H1 (cell line): ENCODE data around the gene ITPKA. TPM values are rescaled to one million over a fixed set of nuclear protein-coding genes. Genes with fewer than 3 reads are reported as not detected.

Source experiments
- CTCF ChIA-PET: fragments of 300-600 bp; sonication (Branson Sonifier 250); formaldehyde crosslinking; loops from one replicate; lab custom pipeline; 2021; ENCODE audit not compliant: partially characterized antibody; lab: Charles Lee
- POLR2A ChIA-PET: fragments of 300-600 bp; sonication (Branson Sonifier 250); formaldehyde crosslinking; loops from one replicate; lab custom pipeline; 2021; ENCODE audit warnings: inconsistent platforms; ENCODE audit not compliant: partially characterized antibody; lab: Charles Lee
- DNase-seq, 2 experiments: peaks; one replicate each; pipeline versions ENCODE4 v3.0.0 to v3.0.0-alpha.2; 2010 to 2022; ENCODE audit warnings: low spot score in 2 of 2, low read depth in 1 of 2, mixed read lengths in 1 of 2
- FAIRE-seq: peaks from 2 replicates; lab custom pipeline; 2011; peaks lifted over from hg19 to GRCh38; lab: Jason Lieb, UNC
- H2AFZ ChIP-seq: 2 replicates; pipeline ENCODE4 v1.8.1; 2012; ENCODE audit warnings: low read length, inconsistent platforms
- H2AK5ac ChIP-seq: 2 replicates; pipeline ENCODE4 v1.6.1; 2013; ENCODE audit warnings: low read depth, low read length
- H2BK120ac ChIP-seq: replicated peaks from 2 replicates; pipeline ENCODE3; 2013; ENCODE audit warnings: low read depth, low read length, inconsistent platforms
- H2BK12ac ChIP-seq: 2 replicates; pipeline ENCODE4 v1.6.1; 2013; ENCODE audit warnings: low read depth, low read length
- H2BK15ac ChIP-seq: 2 replicates; pipeline ENCODE4 v1.6.1; 2013; ENCODE audit warnings: low read length
- H2BK20ac ChIP-seq: 2 replicates; pipeline ENCODE4 v1.6.1; 2013; ENCODE audit warnings: low read length
- H2BK5ac ChIP-seq: 2 replicates; pipeline ENCODE4 v1.6.1; 2013; ENCODE audit warnings: low read depth, low read length
- H3K14ac ChIP-seq: 2 replicates; pipeline ENCODE4 v1.6.1; 2013; ENCODE audit warnings: inconsistent platforms; ENCODE audit not compliant: insufficient read length
- H3K18ac ChIP-seq: 2 replicates; pipeline ENCODE4 v1.6.1; 2013; ENCODE audit warnings: low read length; ENCODE audit errors: extremely low read depth
- H3K23ac ChIP-seq: 2 replicates; pipeline ENCODE4 v1.6.1; 2013; ENCODE audit warnings: inconsistent platforms; ENCODE audit not compliant: insufficient read length
- H3K23me2 ChIP-seq: 2 replicates; pipeline ENCODE4 v1.6.1; 2013; ENCODE audit warnings: low read depth, low read length
- H3K27ac ChIP-seq: 2 replicates; pipeline ENCODE4 v1.6.1; 2011; ENCODE audit warnings: low read depth, low read length, inconsistent platforms
- H3K27me3 ChIP-seq, 4 experiments: replicated peaks in 1 of 4; 1 replicate in 1 of 4; 2 replicates in 3 of 4; pipeline versions ENCODE4 v1.6.1 to v1.8.1; 2011 to 2013; ENCODE audit warnings: low read length in 3 of 4, mild to moderate bottlenecking in 3 of 4, inconsistent platforms in 2 of 4, mixed read lengths in 2 of 4, moderate library complexity in 1 of 4; ENCODE audit not compliant: control insufficient read depth in 3 of 4, insufficient read depth in 3 of 4; ENCODE audit errors: extremely low read depth in 1 of 4
- H3K36me3 ChIP-seq, 4 experiments: 2 replicates each; pipeline versions ENCODE4 v1.6.1 to v1.8.1; 2011 to 2013; ENCODE audit warnings: mild to moderate bottlenecking in 4 of 4, low read length in 3 of 4, moderate library complexity in 2 of 4, control low read depth in 1 of 4, inconsistent platforms in 1 of 4; ENCODE audit not compliant: insufficient read depth in 4 of 4, control insufficient read depth in 2 of 4
- H3K4ac ChIP-seq: replicated peaks from 2 replicates; pipeline ENCODE3; 2013; ENCODE audit warnings: low read length, low read depth, mixed read lengths, inconsistent platforms; ENCODE audit not compliant: insufficient read length
- H3K4me1 ChIP-seq, 4 experiments: replicated peaks in 1 of 4; 1 replicate in 1 of 4; 2 replicates in 3 of 4; pipeline versions ENCODE4 v1.6.1 to v1.8.1; 2011 to 2013; ENCODE audit warnings: low read length in 3 of 4, inconsistent platforms in 2 of 4, mixed read lengths in 1 of 4; ENCODE audit not compliant: insufficient read depth in 4 of 4, control insufficient read depth in 3 of 4
- H3K4me2 ChIP-seq, 2 experiments: 2 replicates each; pipeline versions ENCODE4 v1.6.1 to v1.8.1; 2011 to 2013; ENCODE audit warnings: low read depth in 2 of 2, low read length in 2 of 2, control low read depth in 1 of 2, inconsistent platforms in 1 of 2, mild to moderate bottlenecking in 1 of 2; ENCODE audit not compliant: insufficient read depth in 1 of 2
- H3K4me3 ChIP-seq, 4 experiments: fragments of 200-600, 300-600 bp in 1 of 4; sonication (generic), shearing (Covaris generic), sonication (Bioruptor Twin) in 1 of 4; 2 replicates each; pipeline versions ENCODE4 v1.5.1 to v1.8.1; 2011 to 2016; ENCODE audit warnings: low read length in 4 of 4, low read depth in 3 of 4, control low read depth in 2 of 4, inconsistent platforms in 2 of 4, mild to moderate bottlenecking in 2 of 4, mixed read lengths in 1 of 4, moderate library complexity in 1 of 4; ENCODE audit not compliant: insufficient read depth in 2 of 4; ENCODE audit errors: extremely low read depth in 1 of 4
- H3K56ac ChIP-seq: replicated peaks from 2 replicates; pipeline ENCODE3; 2013; ENCODE audit warnings: low read depth, mild to moderate bottlenecking, mixed read lengths, low read length, inconsistent platforms; ENCODE audit not compliant: insufficient read length
- H3K79me1 ChIP-seq: 2 replicates; pipeline ENCODE4 v1.6.1; 2013; ENCODE audit warnings: low read depth, low read length, control low read depth
- H3K79me2 ChIP-seq, 2 experiments: 2 replicates each; pipeline versions ENCODE4 v1.6.1 to v1.8.1; 2012 to 2013; ENCODE audit warnings: low read length in 2 of 2, mild to moderate bottlenecking in 2 of 2, inconsistent platforms in 1 of 2; ENCODE audit not compliant: insufficient read depth in 2 of 2, control insufficient read depth in 1 of 2
- H3K9ac ChIP-seq, 4 experiments: replicated peaks in 1 of 4; 1 replicate in 1 of 4; 2 replicates in 3 of 4; pipeline versions ENCODE4 v1.6.1 to v1.8.1; 2011 to 2013; ENCODE audit warnings: low read depth in 3 of 4, low read length in 3 of 4, control low read depth in 2 of 4, mild to moderate bottlenecking in 2 of 4, moderate library complexity in 2 of 4, inconsistent platforms in 1 of 4; ENCODE audit errors: extremely low read depth in 1 of 4
- H3K9me3 ChIP-seq, 2 experiments: 2 replicates each; pipeline versions ENCODE4 v1.6.1 to v1.8.1; 2012 to 2013; ENCODE audit warnings: mild to moderate bottlenecking in 2 of 2, moderate library complexity in 2 of 2, control low read depth in 1 of 2, inconsistent platforms in 1 of 2, low read depth in 1 of 2, low read length in 1 of 2, mixed read lengths in 1 of 2; ENCODE audit not compliant: insufficient read depth in 2 of 2
- H4K20me1 ChIP-seq, 2 experiments: replicated peaks in 1 of 2; 2 replicates each; pipeline versions ENCODE3 to v1.8.1; 2011 to 2013; ENCODE audit warnings: inconsistent platforms in 2 of 2, low read length in 2 of 2, mild to moderate bottlenecking in 1 of 2; ENCODE audit not compliant: insufficient read depth in 2 of 2, control insufficient read depth in 1 of 2
- H4K5ac ChIP-seq: 2 replicates; pipeline ENCODE4 v1.6.1; 2013; ENCODE audit warnings: low read length, low read depth, mixed read lengths, inconsistent platforms; ENCODE audit not compliant: insufficient read length
- H4K8ac ChIP-seq: 2 replicates; pipeline ENCODE4 v1.8.0; 2013; ENCODE audit warnings: mild to moderate bottlenecking, moderate library complexity, low read length, inconsistent platforms; ENCODE audit not compliant: insufficient read depth; ENCODE audit errors: extremely low read depth
- H4K91ac ChIP-seq: replicated peaks from 2 replicates; pipeline ENCODE3; 2013; ENCODE audit warnings: low read length, mixed read lengths, inconsistent platforms; ENCODE audit not compliant: insufficient read length
- EZH2 ChIP-seq: fragments of 200-600 bp; sonication (generic); IDR thresholded peaks from 2 replicates; pipeline ENCODE4 v1.7.1; 2012; ENCODE audit warnings: low read depth, mild to moderate bottlenecking, moderate library complexity, low read length, inconsistent platforms; ENCODE audit not compliant: severe bottlenecking
- KDM1A ChIP-seq: fragments of 200-600, 300-600 bp; sonication (generic); IDR thresholded peaks from 2 replicates; pipeline ENCODE4 v1.7.1; 2016; ENCODE audit warnings: mild to moderate bottlenecking, low read length, borderline replicate concordance
- SRF ChIP-seq: IDR thresholded peaks from 2 replicates; pipeline ENCODE4 v1.6.1; 2011; ENCODE audit warnings: mild to moderate bottlenecking, low read depth, low read length, moderate library complexity
- WGBS, 2 experiments: shearing (Covaris generic) in 1 of 2; methylation state at CpG; one replicate each; pipeline versions ENCODE4 v1.1.6 to v1.1.7; 2013 to 2015; ENCODE audit warnings: low lambda C conversion rate in 2 of 2, mixed read lengths in 2 of 2, inconsistent platforms in 1 of 2, low coverage in 1 of 2, missing lambda C conversion rate in 1 of 2; ENCODE audit not compliant: insufficient replicate concordance in 2 of 2, insufficient coverage in 1 of 2, insufficient read length in 1 of 2; ENCODE audit errors: extremely low coverage in 1 of 2, missing lambda C conversion rate in 1 of 2; 5-methylcytosine and 5-hydroxymethylcytosine counted together
- polyA plus RNA-seq, 7 experiments: library from polyadenylated mRNA; depleted of rRNA in 3 of 7; stranded (reverse) in 5 of 7; unstranded in 2 of 7; fragments of >200 nt in 5 of 7; fragments of 200-250 nt in 2 of 7; gene quantifications; 1 replicate in 5 of 7; 2 replicates in 1 of 7; 4 replicates in 1 of 7; pipeline versions ENCODE4 v1.2.1 to v1.2.3, GENCODE V29; 2011 to 2013; ENCODE audit warnings: missing spikeins in 2 of 7, mixed read lengths in 2 of 7
- total RNA-seq: library from RNA; stranded (reverse); fragmentation: NEBNext Ultra II Directional; extraction: Animal tissue kit (Norgen Biotek cat#: 25700); gene quantifications from 2 replicates; pipeline ENCODE4 v1.2.1, GENCODE V29; 2021

The ITPKA gene
- total and polyA plus RNA-seq, 2 of the 8 experiments (the other 6 are each of a cell fraction or from before 2014, with no cell fraction given), result 0.39 to 0.99 TPM

DNA sequence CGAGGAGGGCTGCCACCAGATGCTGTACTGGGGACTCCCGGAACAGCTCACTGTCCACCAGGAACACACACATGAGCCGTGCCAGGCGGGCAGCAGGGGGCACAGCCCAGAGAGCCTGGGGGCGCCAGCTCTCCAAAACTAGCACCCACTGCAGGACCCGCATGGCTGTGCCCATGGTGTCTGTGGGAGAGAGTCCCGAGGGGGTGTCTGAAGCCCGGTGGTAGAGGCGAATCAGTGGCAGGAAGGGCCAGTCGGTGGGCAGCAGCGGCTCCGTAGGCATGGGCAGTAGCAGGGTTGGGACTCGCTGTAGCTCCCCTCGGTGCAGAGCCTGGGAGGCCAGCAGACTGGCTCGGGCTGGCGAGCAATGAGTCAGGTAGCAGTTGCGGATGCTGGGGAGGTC lies 27.0 kb downstream of the ITPKA start:
- no peak for TF ChIP-seq EZH2
- no peak for TF ChIP-seq SRF
- no peak for TF ChIP-seq KDM1A
- H4K5ac ChIP-seq, result no peak overlapping the region
- no peak overlapping the region for H2BK15ac ChIP-seq
- H3K4me1 ChIP-seq, result no peaks in the 10 kb centered on the region
- no peak overlapping the region for H3K14ac ChIP-seq
- H3K27me3 ChIP-seq, result no peaks in the 10 kb centered on the region
- H2AK5ac ChIP-seq, result no peak overlapping the region
- no peak overlapping the region for H3K56ac ChIP-seq
- peaks cover 0 to 39% (median 13%) of the 10 kb centered on the region in 4 experiments; a peak in 6 of 8 replicates for H3K36me3 ChIP-seq
- no peaks in the 10 kb centered on the region for H3K23me2 ChIP-seq
- 93% methylated on average over 17 of the region's 17 CpGs; no CpG with 5 or more reads in 1 of the 2 experiments for WGBS, 2 experiments
- no peak overlapping the region for H2BK12ac ChIP-seq
- no peaks in the 10 kb centered on the region for H3K79me1 ChIP-seq
- FAIRE-seq, result no peak
- ChIA-PET CTCF (interaction anchor here (1.6 to 3.8 kb wide), 2 partner anchors 14 to 55 kb away, joined by 4 to 10 read pairs; no protein-coding TSS in a partner anchor), POLR2A (interaction anchor here (1.0 to 1.2 kb wide), 2 partner anchors 8 to 14 kb away, joined by 3 to 4 read pairs; no protein-coding TSS in a partner anchor)
- no peak overlapping the region for H3K4ac ChIP-seq
- no peaks in the 10 kb centered on the region; a peak in 1 of 4 replicates for H3K9me3 ChIP-seq
- no peaks in the 10 kb centered on the region for H3K79me2 ChIP-seq
- no peak overlapping the region for H4K8ac ChIP-seq
- H4K91ac ChIP-seq, result no peak overlapping the region
- no peak overlapping the region for H2BK120ac ChIP-seq
- H2BK5ac ChIP-seq, result no peak overlapping the region
- no peak overlapping the region for H3K9ac ChIP-seq
- no peak overlapping the region for H3K4me2 ChIP-seq
- H3K27ac ChIP-seq, result no peak overlapping the region
- no peak overlapping the region for H3K23ac ChIP-seq
- H2BK20ac ChIP-seq, result no peak overlapping the region
- H3K18ac ChIP-seq, result no peak overlapping the region
- H2AFZ ChIP-seq, result no peak overlapping the region
- DNase-seq, result no peak
- peaks cover 3% of the 10 kb centered on the region in 2 experiments for H4K20me1 ChIP-seq
- H3K4me3 ChIP-seq, result no peak overlapping the region
